ENCODE results near the gene MBNL1. TPM values are rescaled to one million over a fixed set of nuclear protein-coding genes. Genes with fewer than 3 reads are reported as not detected.

The MBNL1 gene, protein sequence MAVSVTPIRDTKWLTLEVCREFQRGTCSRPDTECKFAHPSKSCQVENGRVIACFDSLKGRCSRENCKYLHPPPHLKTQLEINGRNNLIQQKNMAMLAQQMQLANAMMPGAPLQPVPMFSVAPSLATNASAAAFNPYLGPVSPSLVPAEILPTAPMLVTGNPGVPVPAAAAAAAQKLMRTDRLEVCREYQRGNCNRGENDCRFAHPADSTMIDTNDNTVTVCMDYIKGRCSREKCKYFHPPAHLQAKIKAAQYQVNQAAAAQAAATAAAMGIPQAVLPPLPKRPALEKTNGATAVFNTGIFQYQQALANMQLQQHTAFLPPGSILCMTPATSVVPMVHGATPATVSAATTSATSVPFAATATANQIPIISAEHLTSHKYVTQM
- 36.2 and 41.2 TPM in 2 replicates for total RNA-seq
- long read RNA-seq, full-length matches to known transcripts = 3 of 14 reads
- long read RNA-seq, partial matches to known transcripts = 5 of 14 reads
- long read RNA-seq, other reads (novel, unspliced or antisense) = 6 of 14 reads

DNA sequence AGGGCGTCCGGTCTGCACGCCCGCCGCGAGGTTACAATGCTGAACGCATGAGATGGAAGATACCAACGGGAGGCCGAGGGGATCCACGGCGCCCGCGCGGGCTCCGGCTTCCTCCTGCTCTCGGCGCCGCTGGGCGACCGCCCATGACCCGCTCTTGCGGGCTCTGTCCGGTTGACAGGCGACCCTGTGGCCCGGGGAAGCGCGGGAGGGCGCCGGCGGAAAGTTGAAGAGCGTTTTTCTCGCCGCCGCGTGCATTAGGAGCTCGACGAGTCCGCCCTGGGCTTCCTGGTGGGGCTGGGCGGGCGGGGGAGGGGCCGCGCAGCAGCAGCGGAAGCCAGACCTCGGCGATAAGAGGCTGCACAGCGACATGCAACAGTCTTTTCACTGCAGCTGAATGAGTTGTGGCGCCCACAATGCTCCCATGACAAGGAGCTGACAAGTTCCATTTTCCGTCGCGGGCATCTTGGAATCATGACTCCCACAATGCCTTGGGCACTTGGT, at the start of gene MBNL1:
MBNL1 (plus strand) TSS at position 375 of the 501 bp plus-strand sequence. CDS start 31,265 bp downstream, outside the sequence.
- H3K4me1 Mint-ChIP-seq = peaks cover 49% of the 10 kb centered on the region
- TF ChIP-seq, protein P1, sequence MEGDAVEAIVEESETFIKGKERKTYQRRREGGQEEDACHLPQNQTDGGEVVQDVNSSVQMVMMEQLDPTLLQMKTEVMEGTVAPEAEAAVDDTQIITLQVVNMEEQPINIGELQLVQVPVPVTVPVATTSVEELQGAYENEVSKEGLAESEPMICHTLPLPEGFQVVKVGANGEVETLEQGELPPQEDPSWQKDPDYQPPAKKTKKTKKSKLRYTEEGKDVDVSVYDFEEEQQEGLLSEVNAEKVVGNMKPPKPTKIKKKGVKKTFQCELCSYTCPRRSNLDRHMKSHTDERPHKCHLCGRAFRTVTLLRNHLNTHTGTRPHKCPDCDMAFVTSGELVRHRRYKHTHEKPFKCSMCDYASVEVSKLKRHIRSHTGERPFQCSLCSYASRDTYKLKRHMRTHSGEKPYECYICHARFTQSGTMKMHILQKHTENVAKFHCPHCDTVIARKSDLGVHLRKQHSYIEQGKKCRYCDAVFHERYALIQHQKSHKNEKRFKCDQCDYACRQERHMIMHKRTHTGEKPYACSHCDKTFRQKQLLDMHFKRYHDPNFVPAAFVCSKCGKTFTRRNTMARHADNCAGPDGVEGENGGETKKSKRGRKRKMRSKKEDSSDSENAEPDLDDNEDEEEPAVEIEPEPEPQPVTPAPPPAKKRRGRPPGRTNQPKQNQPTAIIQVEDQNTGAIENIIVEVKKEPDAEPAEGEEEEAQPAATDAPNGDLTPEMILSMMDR (conservative IDR thresholded peaks at IDR 0.05) = no peak
- H3K9me3 Mint-ChIP-seq = no peaks in the 10 kb centered on the region
- peak within 1 kb of the TSS; percentile 98 for H3K27ac Mint-ChIP-seq (ENCODE audit: unreplicated experiment)
- no peaks in the 10 kb centered on the region for H3K27me3 Mint-ChIP-seq (ENCODE audit: low read depth)
- no peaks in the 10 kb centered on the region for H3K36me3 Mint-ChIP-seq (ENCODE audit: low read depth)
- DNase-seq (ENCODE audit: low read depth, low spot score) = no peak
- peak within 1 kb of the TSS; percentile 100 for H3K4me3 Mint-ChIP-seq

DNA sequence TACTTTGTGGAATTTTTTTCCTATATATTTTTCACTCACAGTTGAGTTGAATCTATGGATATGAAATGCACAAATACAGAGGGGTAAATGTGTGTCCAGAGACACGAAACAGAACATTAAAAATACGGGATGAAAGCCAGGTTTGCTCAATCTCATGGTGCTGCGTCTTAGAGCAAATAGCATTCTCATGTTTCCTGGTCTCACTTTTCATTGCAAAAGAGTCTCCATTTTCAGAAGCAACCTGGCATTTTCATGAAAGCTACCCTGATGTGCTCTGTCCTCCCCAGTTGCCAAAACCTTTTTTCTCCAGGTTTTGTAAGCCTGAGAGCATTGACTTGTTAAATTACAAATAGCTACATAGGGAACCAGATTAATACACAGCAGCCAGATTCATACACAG, 49.5 kb upstream of the MBNL1 start:
- peaks cover 5% of the 10 kb centered on the region for H3K9me3 Mint-ChIP-seq
- no peak for DNase-seq (ENCODE audit: low read depth, low spot score)
- H3K27ac Mint-ChIP-seq (ENCODE audit: unreplicated experiment) = no peak overlapping the region
- TF ChIP-seq, protein P1 (conservative IDR thresholded peaks at IDR 0.05) = no peak
- H3K4me3 Mint-ChIP-seq = no peak overlapping the region
- no peaks in the 10 kb centered on the region for H3K4me1 Mint-ChIP-seq
- H3K27me3 Mint-ChIP-seq (ENCODE audit: low read depth) = no peaks in the 10 kb centered on the region
- H3K36me3 Mint-ChIP-seq (ENCODE audit: low read depth) = no peaks in the 10 kb centered on the region

DNA sequence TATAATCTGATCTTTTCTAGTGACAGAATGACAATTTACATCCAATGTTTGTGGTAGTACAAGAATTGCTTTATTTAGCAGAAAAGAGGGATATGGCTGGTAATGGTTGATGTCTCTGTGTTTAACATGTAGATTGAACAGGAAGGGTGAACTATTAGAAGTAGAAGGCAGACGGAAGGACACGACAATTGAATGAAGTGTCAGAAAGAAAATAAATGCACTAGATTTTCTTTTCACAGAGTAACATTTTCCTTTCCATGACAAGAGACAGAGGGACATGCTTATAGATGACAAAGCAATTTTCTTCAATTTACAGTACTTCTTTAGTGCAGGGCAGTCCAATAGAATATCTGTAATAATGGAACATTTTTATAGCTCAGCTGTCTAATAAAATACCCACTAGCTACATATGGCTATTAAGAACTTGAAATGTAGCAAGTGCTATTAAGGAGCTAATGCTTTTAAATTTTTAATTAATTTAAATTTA, 48.9 kb upstream of the MBNL1 start:
- no peak overlapping the region for H3K4me3 Mint-ChIP-seq
- TF ChIP-seq, protein P1 (conservative IDR thresholded peaks at IDR 0.05) = no peak
- DNase-seq (ENCODE audit: low read depth, low spot score) = no peak
- H3K36me3 Mint-ChIP-seq (ENCODE audit: low read depth) = no peaks in the 10 kb centered on the region
- H3K4me1 Mint-ChIP-seq = peaks cover under 1% of the 10 kb centered on the region
- peaks cover 5% of the 10 kb centered on the region for H3K9me3 Mint-ChIP-seq
- H3K27me3 Mint-ChIP-seq (ENCODE audit: low read depth) = no peaks in the 10 kb centered on the region
- H3K27ac Mint-ChIP-seq (ENCODE audit: unreplicated experiment) = no peak overlapping the region

DNA sequence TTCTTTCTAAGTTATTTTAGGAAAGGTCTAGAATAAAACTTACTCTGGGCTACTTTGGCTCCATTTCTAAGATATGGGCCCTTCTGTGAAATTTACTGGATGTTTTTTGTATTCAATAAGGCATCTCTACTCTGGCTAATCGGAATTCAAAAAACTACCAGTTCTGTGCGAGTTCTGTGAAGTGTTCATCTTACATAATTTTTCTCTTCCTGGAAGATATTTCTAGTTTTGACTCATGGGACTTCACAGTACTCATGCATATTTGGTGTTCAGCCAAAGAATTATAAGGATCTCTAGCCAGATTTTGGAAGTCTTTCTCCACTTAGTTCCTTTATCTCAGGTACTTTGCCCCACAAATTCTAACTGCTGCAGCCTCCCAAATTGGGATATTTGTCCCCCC, 46.4 kb upstream of the MBNL1 start:
- no peak overlapping the region for H3K4me3 Mint-ChIP-seq
- peaks cover 2% of the 10 kb centered on the region for H3K9me3 Mint-ChIP-seq
- H3K36me3 Mint-ChIP-seq (ENCODE audit: low read depth) = no peaks in the 10 kb centered on the region
- TF ChIP-seq, protein P1 (conservative IDR thresholded peaks at IDR 0.05) = no peak
- peaks cover 9% of the 10 kb centered on the region for H3K4me1 Mint-ChIP-seq
- H3K27ac Mint-ChIP-seq (ENCODE audit: unreplicated experiment) = no peak overlapping the region
- no peak for DNase-seq (ENCODE audit: low read depth, low spot score)
- no peaks in the 10 kb centered on the region for H3K27me3 Mint-ChIP-seq (ENCODE audit: low read depth)

DNA sequence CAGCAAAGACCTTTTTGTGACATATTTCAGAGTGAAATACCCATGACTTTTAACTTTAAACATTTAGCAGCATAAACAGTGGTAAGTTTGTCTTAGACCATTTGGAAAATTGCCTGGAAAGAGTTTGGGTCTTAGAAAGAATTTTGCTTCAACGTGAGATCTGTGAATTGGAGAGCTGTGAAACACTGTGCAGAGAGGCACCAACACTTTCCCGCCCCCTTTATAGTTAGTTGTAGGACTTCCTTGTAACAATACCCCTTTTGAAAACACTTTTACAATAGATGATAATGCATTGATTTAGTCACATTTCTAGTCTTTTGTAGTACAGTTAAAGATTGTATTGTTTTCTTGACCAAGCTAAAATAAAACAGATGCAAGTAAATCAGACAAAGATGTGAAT, 43.5 kb upstream of the MBNL1 start:
- no peaks in the 10 kb centered on the region for H3K36me3 Mint-ChIP-seq (ENCODE audit: low read depth)
- DNase-seq (ENCODE audit: low read depth, low spot score) = no peak
- TF ChIP-seq, protein P1 (conservative IDR thresholded peaks at IDR 0.05) = no peak
- H3K4me3 Mint-ChIP-seq = no peak overlapping the region
- no peaks in the 10 kb centered on the region for H3K27me3 Mint-ChIP-seq (ENCODE audit: low read depth)
- no peaks in the 10 kb centered on the region for H3K9me3 Mint-ChIP-seq
- peaks cover 9% of the 10 kb centered on the region for H3K4me1 Mint-ChIP-seq
- H3K27ac Mint-ChIP-seq (ENCODE audit: unreplicated experiment) = no peak overlapping the region
